Effector memory CD4-positive, alpha-beta T cell (primary cell): ENCODE measurements around the gene F13A1.

ENCODE experiments used
- DNase-seq, 3 donors: peaks; one replicate each; pipeline ENCODE4 v3.0.0-alpha.2; 2020
- H3K27ac ChIP-seq: 2 replicates; pipeline ENCODE4 v1.7.0; 2013; ENCODE audit warnings: mild to moderate bottlenecking, low read length, moderate library complexity; ENCODE audit not compliant: insufficient read depth, poor library complexity, severe bottlenecking
- H3K27me3 ChIP-seq: replicated peaks from 2 replicates; pipeline ENCODE4 v1.7.0; 2013; ENCODE audit warnings: mild to moderate bottlenecking, low read length; ENCODE audit not compliant: insufficient read depth, control insufficient read depth, poor library complexity, severe bottlenecking
- H3K36me3 ChIP-seq: 2 replicates; pipeline ENCODE4 v1.7.0; 2013; ENCODE audit warnings: mild to moderate bottlenecking, low read length, moderate library complexity; ENCODE audit not compliant: control insufficient read depth, insufficient read depth
- H3K4me1 ChIP-seq: 2 replicates; pipeline ENCODE4 v1.7.0; 2013; ENCODE audit warnings: low read length, mild to moderate bottlenecking; ENCODE audit not compliant: control insufficient read depth, insufficient read depth, poor library complexity, severe bottlenecking
- H3K4me3 ChIP-seq: 2 replicates; pipeline ENCODE4 v1.7.0; 2013; ENCODE audit warnings: low read length, low read depth, mild to moderate bottlenecking; ENCODE audit not compliant: insufficient read depth, poor library complexity, severe bottlenecking
- H3K9me3 ChIP-seq: 2 replicates; pipeline ENCODE4 v1.7.0; 2013; ENCODE audit warnings: mild to moderate bottlenecking, low read length, moderate library complexity; ENCODE audit not compliant: control insufficient read depth

Gene F13A1

GRCh38 chr6:6210994-6211393, 109.5 kb downstream of the F13A1 start:
- Histone ChIP-seq H3K27me3 (no peaks in the 10 kb centered on the region), H3K9me3 (no peaks in the 10 kb centered on the region), H3K27ac (no peak overlapping the region), H3K4me1 (no peaks in the 10 kb centered on the region), H3K36me3 (no peaks in the 10 kb centered on the region), H3K4me3 (no peak overlapping the region)
- no peak for DNase-seq

DNA sequence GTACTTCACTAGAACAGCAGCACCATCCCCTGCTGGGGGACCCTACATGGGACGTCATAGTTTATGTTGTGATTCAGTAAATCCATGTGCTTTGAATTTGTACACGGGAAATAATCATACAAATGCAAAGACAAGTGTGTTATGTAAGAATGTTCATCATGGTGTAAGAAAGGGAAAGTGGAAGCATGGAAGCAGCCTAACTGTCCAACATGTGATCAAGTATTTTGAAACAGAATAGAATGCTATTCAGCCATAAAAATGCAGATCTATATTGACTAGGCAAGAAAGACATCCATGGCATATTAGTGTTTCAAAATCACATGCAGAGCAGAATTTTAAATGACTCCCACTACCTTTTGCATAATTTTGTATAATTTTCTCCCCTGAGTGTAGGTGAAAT, 117.6 kb downstream of the F13A1 start:
- Histone ChIP-seq H3K36me3 (no peaks in the 10 kb centered on the region), H3K27ac (no peak overlapping the region), H3K4me3 (no peak overlapping the region), H3K9me3 (no peaks in the 10 kb centered on the region), H3K4me1 (no peaks in the 10 kb centered on the region), H3K27me3 (no peaks in the 10 kb centered on the region)
- DNase-seq, result no peak

DNA sequence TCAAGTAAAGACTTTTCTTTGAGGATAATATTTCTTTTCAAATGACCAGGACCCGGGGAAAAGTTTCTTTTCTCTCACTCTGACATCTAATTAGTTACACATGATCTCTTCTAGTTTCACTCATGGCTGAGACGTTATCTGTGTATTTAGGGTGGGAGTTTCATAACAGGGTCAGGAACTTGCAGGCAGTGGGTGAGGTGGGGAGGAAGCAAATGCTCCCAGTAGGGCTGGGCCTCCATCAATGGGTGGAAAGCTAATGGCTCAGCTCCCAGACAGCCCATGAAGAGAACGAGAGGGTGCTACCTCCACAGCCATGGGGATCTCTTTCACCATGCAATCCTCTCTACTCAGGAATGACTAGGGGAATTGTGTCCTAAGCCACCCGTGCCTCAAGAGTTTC, 119.3 kb downstream of the F13A1 start:
- Histone ChIP-seq H3K4me3 (no peak overlapping the region), H3K27ac (no peak overlapping the region), H3K9me3 (no peaks in the 10 kb centered on the region), H3K4me1 (no peaks in the 10 kb centered on the region), H3K27me3 (no peaks in the 10 kb centered on the region), H3K36me3 (no peaks in the 10 kb centered on the region)
- no peak for DNase-seq

GRCh38 chr6:6199678-6200077, 120.8 kb downstream of the F13A1 start:
- Histone ChIP-seq H3K4me3 (no peak overlapping the region), H3K27ac (no peak overlapping the region), H3K27me3 (peaks cover 3% of the 10 kb centered on the region), H3K4me1 (no peaks in the 10 kb centered on the region), H3K36me3 (no peaks in the 10 kb centered on the region), H3K9me3 (no peaks in the 10 kb centered on the region)
- no peak for DNase-seq

GRCh38 chr6:6196762-6197161, 123.7 kb downstream of the F13A1 start:
- H3K9me3 ChIP-seq, result no peaks in the 10 kb centered on the region
- H3K27ac ChIP-seq, result no peak overlapping the region
- peaks cover 3% of the 10 kb centered on the region for H3K27me3 ChIP-seq
- no peaks in the 10 kb centered on the region for H3K36me3 ChIP-seq
- H3K4me1 ChIP-seq, result no peaks in the 10 kb centered on the region
- no peak overlapping the region for H3K4me3 ChIP-seq
- DNase-seq, result no peak

DNA sequence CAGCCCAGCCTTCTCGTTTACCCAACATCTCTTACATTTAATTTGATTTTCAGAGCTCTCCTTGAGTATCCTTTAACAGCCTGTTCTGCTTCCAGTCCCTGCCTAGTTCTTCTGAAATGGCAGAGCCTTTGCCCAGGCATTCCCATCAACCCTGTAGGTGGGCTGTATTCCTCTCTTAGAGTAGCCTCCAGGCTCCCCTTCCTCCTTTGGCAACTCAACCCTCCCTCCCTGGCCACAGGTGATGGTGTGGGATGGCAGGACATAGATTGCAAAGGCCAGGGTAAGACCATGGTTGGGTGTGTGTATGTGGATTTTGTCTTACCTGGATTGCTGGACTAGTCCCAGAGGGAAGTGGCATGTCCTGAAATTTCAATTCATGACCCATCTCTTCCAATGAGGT, 125.4 kb downstream of the F13A1 start:
- no peaks in the 10 kb centered on the region for H3K4me1 ChIP-seq
- peaks cover 3% of the 10 kb centered on the region for H3K27me3 ChIP-seq
- H3K4me3 ChIP-seq, result no peak overlapping the region
- H3K36me3 ChIP-seq, result no peaks in the 10 kb centered on the region
- no peaks in the 10 kb centered on the region for H3K9me3 ChIP-seq
- H3K27ac ChIP-seq, result no peak overlapping the region
- DNase-seq, result no peak

GRCh38 chr6:6193221-6193745, 127.2 kb downstream of the F13A1 start:
- no peaks in the 10 kb centered on the region for H3K4me1 ChIP-seq
- no peaks in the 10 kb centered on the region for H3K9me3 ChIP-seq
- H3K4me3 ChIP-seq, result no peak overlapping the region
- peaks cover 3% of the 10 kb centered on the region for H3K27me3 ChIP-seq
- H3K27ac ChIP-seq, result no peak overlapping the region
- no peak for DNase-seq
- H3K36me3 ChIP-seq, result no peaks in the 10 kb centered on the region

GRCh38 chr6:6191909-6192308, 128.6 kb downstream of the F13A1 start:
- no peaks in the 10 kb centered on the region for H3K4me1 ChIP-seq
- H3K9me3 ChIP-seq, result no peaks in the 10 kb centered on the region
- no peaks in the 10 kb centered on the region for H3K36me3 ChIP-seq
- H3K4me3 ChIP-seq, result no peak overlapping the region
- no peak for DNase-seq
- no peak overlapping the region for H3K27ac ChIP-seq
- H3K27me3 ChIP-seq, result peaks cover 3% of the 10 kb centered on the region

DNA sequence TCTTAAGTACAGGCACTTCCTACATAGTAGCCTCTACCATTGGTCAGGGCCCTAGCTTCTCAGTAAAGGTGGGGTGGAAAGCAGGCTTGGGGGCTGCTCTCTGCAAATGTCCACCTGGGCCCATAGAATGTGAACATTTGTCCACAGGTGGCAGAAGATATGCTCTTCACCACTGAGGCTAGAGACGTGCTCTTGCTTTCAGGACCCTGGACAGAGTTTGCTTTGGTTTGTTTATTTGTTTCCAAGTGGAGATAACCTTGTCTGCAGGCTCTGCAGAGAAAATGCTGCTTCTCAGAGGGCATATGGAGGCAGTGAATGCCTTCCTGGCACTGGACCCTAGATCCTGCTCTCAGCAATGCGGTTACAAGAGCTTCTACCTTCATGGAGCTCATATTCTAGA, 129.0 kb downstream of the F13A1 start:
- DNase-seq, result no peak
- Histone ChIP-seq H3K36me3 (no peaks in the 10 kb centered on the region), H3K27ac (no peak overlapping the region)

GRCh38 chr6:6180684-6181083, 139.8 kb downstream of the F13A1 start:
- no peaks in the 10 kb centered on the region for H3K4me1 ChIP-seq
- H3K9me3 ChIP-seq, result no peaks in the 10 kb centered on the region
- no peaks in the 10 kb centered on the region for H3K27me3 ChIP-seq
- H3K27ac ChIP-seq, result no peak overlapping the region
- no peaks in the 10 kb centered on the region for H3K36me3 ChIP-seq
- no peak overlapping the region for H3K4me3 ChIP-seq
- no peak for DNase-seq

More for the DNA sequence above, 129.0 kb downstream of the F13A1 start:
- Histone ChIP-seq H3K27me3 (peaks cover 3% of the 10 kb centered on the region), H3K9me3 (no peaks in the 10 kb centered on the region), H3K4me1 (no peaks in the 10 kb centered on the region), H3K4me3 (no peak overlapping the region)
